GM18517 (cell line): ENCODE data around the gene OGFR.
A peak's percentile ranks its signal among the peaks of the same experiment; 100 is the strongest.

ENCODE experiments used
- ATAC-seq: cut with Tn5 transposase; IDR thresholded peaks from one replicate; pipeline ENCODE4 v1.9.1; 2021; ENCODE audit warnings: mild to moderate bottlenecking, moderate library complexity; ENCODE audit not compliant: unreplicated experiment

OGFR gene

DNA sequence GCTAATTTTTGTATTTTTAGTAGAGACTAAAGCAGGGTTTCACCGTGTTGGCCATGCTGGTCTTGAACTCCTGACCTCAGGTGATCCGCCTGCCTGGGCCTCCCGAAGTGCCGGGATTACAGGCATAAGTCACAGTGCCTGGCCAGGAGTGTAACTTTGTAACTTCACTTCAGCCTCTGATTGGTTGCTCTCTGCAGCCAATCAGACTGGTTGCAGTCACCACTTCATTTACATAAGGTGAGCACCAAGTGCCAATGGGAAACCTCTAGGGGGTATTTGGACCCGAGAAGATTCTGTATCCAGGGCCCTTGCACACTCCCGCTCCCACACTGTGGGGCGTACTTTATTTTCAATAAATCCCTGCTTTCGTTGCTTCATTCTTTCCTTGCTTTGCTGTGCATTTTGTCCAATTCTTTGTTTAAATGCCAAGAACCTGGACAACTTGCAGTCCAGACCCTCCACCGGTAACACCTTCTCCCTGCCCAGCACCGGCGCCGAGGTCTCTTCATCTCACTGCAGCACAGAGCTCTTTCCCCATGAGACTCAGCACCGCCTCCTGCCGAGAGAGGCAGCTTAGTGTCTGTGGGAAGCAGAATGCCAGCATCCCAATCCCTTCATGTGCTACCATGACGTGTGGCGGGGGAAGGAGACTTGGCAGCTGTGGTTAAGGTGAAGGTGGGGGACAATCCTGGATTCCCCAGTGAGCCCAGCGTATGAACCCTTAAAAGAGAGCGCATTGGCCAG is 22.3 kb upstream of the OGFR start:
- no peak for ATAC-seq

DNA sequence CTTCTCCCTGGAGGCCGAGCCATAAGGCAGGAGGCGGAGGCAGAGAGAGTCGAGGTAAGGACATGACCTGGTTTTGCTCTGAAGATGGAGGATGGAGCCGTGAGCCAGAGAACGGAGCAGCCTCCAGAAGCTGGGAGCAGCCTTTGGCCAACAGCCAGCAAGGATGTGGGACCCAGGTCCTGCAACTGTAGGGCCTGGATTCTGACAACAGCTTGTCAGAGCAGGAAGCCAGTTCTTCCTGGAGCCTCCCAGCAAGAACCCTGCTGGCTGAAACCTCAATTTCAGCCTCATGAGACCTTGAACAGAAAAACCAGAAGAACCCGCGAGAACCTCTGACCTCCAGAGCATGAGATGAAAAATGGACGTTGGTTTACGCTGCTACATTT is 21.7 kb upstream of the OGFR start:
- no peak for ATAC-seq

- ATAC-seq = no peak
Observed at GRCh38 chr20:62784497-62784896, 20.1 kb upstream of the OGFR start.

- ATAC-seq = no peak
Observed at GRCh38 chr20:62785393-62785792, 19.2 kb upstream of the OGFR start.

DNA sequence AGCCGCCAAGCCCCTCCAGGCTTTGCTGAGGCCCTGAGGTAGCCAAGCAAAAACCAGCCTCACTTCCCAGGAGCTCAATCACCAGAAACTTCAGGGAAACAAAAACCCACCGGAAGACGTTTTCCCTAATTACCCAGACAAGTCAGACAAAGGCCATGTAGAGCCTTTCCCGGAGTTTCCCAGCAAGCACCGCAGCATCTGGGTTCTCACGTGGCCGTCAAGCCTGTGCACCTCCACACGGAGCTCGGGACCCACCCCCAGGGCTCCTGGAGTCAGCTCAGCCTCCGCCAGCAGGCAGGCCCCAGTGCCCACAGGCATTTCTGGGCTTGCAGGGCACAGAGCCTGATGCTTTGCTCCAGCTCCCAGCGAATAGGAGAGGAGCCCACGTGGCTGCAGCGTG is 18.5 kb upstream of the OGFR start:
- ATAC-seq = no peak

- no peak for ATAC-seq
Observed at GRCh38 chr20:62787321-62787720, 17.3 kb upstream of the OGFR start.

- ATAC-seq = no peak
Observed at GRCh38 chr20:62787866-62788265, 16.8 kb upstream of the OGFR start.

DNA sequence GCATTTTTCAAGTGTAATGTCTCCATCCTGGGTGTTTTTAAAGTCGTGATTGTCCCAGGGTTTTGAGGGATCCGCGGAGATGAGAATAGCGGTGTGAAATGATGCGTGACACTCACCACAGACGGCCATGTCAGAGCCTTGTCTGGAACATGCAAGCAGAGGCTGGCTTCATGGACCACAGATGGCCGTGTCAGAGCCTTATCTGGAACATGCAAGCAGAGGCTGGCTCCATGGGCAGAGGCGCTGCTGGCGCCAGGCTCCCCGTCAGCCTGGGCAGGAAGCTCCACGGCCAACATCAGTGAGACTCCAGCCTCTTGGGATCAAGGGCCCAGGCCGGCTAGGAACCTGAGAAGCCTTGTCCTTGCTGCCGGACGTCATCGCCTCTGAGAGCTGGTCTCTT is 16.0 kb upstream of the OGFR start:
- no peak for ATAC-seq

- ATAC-seq = no peak
Observed at GRCh38 chr20:62790075-62790474, 14.6 kb upstream of the OGFR start.

DNA sequence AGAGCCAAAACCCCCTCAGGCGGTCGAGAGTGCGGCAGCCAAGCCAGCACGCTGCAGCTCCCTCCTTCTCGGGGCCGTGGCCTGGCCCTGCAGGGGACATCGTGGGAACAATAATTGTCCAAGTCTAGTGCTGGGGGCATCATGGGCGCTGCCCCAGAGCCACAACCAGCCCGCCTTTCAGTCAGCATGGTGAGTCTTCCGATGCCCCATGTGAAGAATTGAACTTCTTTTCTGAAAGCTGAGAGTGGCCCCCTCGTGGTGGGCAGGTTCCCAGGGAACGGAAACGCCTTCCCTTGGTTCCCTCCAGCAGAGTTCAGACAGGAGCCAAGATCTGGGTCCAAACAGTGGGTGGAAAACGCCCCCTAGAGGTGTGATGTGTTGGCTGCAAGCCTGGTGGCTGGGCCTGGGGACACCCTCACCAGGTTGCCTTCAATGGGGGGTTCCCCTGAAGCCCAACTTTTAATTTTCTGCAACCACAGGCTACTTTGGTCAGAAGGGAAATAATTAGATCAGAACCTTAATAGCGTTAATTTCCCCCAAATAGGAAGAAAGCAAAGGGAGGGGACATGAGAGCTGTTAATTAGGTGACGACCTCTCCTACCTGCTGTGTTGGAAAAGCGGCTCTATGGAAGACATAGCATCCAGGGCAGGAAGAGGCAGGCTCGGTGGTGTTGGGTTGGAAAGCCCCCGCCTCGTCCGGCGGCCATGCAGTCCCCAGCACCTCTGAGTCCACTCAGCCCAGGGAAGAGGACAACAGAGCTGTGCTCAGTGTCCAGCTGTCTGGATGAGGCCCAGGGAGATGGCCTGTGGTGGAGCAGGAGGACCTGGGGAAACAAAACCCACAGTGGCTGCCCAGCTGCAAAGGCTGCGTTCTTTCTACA is 13.1 kb upstream of the OGFR start:
- ATAC-seq = no peak

- no peak for ATAC-seq
Observed at GRCh38 chr20:62792182-62792939, 12.3 kb upstream of the OGFR start.

DNA sequence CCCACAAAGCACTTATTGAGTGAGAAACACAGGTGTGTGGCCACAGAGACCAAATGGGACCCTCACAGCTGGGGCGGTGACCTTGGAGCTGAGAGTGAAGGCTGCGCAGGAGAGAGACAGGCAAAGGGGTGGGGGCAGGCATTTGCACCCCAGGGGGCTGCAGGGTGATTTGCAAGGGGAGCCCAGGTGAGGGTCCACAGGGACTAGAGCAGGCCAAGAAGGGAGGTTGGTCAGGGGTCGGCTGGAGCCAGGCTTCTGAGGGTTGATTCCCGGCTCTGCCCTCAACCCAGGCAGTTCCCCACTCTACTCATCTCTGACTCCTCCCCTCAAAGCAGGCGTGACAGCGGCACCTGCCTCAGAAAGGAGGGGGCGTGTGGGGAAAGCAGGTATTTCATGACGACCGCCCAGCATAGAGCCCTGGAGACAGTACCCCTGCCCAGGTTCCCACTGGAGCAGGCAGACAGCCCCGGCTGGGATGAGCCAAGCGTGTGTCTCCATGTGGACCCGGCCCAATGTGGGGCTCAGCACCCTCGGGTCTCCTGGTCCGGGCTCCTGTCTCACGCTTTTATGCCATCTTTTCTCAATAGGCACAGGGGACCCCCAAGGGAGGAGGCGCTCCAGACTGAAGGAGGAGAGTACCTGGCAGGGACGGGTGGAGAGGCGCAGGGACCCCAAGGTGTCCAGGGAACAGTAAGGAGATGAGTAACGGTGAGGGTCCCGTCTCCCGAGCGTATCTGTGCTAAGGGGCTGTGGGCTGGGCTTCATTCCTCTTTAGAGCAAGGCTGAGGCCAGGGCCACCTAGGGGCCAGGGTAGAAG is 11.5 kb upstream of the OGFR start:
- no peak for ATAC-seq

- ATAC-seq = no peak
Observed at GRCh38 chr20:62793757-62794006, 11.0 kb upstream of the OGFR start.

DNA sequence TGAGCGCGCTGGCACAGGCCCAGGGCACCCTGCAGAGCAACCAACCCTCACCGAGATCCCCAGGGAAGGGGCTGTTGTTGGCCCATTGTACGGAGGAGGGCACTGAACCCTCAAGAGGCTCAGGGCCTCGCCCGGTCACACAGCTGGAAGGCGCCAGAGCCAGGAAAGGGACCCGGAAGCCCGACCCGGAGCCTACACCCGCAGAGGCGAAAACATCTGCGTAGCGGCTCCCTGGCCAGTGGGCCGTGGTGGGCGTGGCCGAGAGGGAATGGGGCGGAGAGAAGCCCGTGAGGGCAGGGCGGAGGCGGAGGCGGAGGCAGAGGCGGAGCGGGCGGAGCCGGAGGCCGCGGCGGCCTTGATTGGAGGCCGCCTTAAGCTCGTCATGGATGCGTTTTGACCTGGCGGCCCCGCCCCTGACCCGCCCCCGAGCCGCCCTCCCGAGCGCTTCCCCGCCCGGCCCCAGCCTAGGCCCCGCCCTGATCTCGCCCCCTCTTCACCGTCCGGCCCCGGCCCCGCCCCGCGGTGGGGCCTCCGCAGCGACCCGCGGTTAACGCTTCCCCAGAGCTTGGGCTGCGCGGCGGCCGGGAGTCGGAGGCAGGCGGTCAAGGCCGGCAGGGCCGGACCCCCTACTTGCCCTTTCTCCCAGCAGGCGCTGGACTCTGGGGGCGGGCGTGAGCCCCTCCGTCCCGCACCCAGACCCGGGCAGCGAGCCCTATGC is 10.5 kb upstream of the OGFR start:
- peak; percentile 57 for ATAC-seq

DNA sequence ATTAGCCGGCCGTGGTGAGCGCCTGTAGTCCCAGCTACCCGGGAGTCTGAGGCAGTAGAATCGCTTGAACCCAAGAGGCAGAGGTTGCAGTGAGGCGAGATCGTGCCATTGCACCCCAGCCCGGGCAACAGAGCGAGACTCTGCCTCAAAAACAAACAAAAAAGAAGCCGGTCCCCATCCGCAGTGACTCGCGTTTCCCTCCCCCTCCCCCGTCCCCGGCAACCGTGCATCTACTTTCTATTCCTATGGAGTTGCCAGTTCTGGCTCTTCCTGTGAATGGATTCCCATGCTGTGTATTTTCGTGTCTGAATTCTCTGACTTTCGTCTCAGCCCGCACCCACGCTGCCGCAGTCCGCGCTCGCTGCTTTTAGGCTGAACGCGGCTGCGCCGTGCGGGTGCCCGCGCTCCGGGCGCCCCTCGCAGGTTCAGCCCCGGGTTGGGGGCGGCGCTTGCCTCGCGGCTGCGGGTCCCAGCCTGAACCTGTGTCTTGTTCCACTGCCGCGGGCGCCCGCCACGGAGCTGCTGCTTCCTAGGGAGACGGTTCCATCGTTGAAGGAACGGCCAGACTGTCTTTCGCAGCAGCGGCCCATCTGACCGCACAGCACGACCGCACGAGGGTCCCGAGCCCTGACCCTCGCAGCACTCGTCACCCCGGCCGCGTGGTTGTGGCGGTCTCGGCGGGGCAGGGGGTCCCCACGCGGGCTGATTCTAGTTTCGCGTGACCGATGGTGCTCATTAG is 9.4 kb upstream of the OGFR start:
- no peak for ATAC-seq

DNA sequence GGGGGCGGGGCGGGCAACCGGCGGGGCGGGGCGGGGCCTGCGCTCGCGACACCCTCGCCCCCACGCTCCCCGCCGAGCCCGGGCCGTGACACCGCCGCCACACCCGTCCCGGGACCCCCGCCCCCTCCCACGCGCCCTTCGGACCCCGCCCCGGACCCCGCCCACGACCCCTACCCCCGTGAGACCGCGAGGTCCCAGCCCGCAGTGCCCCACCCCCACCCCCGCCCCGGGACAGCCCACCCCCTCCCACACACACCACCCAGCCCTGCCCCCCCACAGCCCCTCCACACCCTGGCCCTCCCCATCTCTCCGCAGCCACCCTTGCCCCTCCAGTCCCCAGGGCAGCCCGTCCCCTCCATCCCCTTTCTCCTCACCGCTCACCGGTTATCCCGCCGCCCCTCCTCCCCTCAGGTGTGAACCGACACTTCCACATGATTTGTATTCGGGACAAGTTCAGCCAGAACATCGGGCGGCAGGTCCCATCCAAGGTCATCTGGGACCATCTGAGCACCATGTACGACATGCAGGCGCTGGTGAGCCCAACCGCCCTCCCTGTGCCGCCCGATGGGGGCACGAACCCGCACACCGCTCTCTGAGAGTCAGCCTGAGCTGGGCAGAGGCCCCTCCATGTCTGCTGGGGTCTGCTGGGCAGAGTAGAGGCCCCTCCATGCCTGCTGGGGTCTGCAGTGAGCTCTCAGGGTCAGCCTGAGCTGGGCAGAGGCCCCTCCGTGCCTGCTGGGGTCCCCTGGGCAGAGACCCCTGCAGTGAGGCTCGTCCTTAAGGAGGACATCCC is 7.7 kb upstream of the OGFR start:
- no peak for ATAC-seq

DNA sequence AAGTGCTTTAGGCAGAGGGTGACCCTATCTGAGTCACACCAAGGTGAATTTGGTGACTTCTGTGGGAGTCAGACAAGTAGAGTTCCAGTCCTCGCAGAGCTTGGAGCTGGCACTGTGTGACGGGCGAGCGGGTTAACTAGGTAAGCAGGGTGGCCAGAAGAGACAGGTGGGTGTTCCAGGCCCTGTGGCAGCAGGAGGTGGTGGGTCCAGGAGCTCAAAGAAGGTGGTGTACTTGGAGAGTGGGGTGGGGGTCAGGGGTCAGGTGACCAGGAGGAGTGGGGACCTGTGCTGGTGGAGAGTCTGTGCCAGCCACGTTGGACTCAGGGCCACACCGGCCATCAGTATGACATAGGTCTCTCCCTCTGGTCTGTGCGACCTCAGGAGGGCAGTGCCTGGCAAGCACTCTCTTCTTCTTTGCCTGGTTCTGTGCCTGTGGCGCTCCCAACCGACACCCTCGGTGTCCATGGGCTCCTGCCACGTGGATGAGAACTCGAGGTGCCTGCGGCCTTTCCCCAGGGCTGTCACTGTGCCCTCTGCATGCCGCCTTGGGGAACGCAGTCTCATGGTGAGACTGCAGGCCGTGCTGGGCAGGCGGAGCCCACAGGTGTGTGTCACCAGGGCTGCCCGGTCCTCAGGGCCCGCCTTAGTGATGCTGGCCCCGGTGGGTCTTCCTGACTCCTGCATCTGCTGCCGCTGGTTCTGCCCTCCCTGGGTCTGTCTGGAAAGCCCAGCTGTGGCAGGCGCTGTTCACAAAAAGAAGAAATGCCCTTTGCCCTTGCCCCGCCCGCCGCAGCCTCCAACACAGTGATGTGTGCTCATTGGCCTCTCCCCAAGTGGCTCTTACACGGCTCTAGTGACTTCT is 6.7 kb upstream of the OGFR start:
- ATAC-seq = no peak

GRCh38 chr20:62799036-62799435 is 5.6 kb upstream of the OGFR start:
- no peak for ATAC-seq
